ENCODE measurements around the gene AFAP1.

- no peak for TF ChIP-seq CTCF (IDR thresholded peaks at IDR 0.05)
- TF ChIP-seq EZH2 (IDR thresholded peaks at IDR 0.05; ENCODE audit: borderline replicate concordance, insufficient read depth, low read depth, low read length, poor library complexity, severe bottlenecking): no peak
These were observed 86.4 kb downstream of the AFAP1 start for GRCh38 chr4:7853271-7853670.

Measured in B cell (primary cell).